ENCODE results near the gene DTNBP1.
A peak's percentile ranks its signal among the peaks of the same experiment; 100 is the strongest.

Gene DTNBP1, protein sequence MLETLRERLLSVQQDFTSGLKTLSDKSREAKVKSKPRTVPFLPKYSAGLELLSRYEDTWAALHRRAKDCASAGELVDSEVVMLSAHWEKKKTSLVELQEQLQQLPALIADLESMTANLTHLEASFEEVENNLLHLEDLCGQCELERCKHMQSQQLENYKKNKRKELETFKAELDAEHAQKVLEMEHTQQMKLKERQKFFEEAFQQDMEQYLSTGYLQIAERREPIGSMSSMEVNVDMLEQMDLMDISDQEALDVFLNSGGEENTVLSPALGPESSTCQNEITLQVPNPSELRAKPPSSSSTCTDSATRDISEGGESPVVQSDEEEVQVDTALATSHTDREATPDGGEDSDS

DNA sequence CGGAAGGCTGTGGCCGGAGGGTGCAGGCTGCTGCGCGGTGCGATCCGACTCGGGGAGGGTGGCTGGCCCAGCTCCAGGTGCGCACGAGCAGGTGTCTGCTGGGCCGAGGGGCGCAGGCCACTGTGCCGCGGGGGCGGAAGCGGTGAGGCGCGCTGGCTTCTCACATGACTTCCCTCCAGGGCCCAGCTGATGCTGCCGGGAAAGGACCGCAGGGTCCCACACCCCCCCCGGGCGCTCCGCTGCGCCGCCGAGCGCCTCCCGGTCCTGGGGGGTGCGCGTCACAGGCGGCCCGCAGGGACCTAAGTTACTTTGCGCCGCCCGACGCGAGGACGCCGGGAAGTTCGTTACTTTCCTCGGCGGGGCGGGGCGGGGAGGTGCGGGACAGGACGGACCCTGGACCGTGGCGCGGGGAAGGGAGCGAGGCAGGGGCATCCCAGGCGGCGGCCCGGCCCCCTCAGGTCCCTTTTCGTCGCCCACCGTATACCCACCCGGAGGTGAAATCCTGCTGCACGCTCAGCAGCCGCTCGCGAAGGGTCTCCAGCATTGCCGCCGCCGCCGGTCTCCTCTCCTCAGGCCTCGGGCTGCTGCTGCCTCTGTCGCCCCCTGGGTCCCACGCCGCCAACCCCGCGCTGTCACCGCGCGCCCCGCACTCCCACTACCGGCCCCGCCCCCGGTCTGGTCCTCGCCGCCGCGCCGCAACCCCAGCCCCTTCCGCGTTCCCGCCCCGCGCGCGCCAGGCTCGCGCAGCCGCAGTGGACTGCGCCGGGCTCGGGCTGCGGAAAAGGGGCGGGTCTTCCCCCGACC is at the start of gene DTNBP1:
Gene DTNBP1 (minus strand): TSS at position 703 of the 804 bp plus-strand sequence. CDS start 159 bp downstream, at position 544.
- FAIRE-seq (peak; percentile 72), DNase-seq (ENCODE audit: low spot score) (peak; percentile 95)

DNA sequence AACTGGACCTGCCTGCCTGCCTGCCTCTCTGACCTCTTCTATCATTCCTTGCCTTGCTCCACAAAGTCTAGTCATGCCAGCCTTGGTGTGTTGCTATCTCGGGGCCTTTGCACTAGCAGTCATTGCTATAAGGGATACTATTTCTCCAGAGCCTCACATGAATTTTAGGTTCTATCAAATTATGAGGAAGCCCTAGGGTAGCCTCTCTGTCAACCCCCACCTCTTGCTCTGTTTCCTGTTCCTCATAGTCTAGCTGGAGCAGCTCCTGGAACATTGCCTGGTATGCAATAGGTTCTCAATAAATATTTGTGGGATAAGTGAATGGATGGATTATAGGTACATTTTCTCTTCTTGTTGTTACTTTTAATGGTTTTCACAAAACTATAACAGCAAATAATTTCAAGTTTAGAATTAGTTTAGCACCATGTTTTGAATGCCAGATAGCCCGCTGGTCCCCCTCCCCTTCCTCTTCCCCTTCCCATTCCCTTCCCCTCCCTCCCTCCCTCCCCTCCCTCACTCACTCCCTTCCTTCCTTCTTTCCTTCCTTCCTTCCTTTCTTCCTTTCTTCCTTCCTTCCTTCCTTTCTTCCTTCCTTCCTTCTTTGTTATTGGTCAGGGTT is 46.9 kb upstream of the DTNBP1 start:
- no peak for DNase-seq (ENCODE audit: low spot score)
- FAIRE-seq: no peak

DNA sequence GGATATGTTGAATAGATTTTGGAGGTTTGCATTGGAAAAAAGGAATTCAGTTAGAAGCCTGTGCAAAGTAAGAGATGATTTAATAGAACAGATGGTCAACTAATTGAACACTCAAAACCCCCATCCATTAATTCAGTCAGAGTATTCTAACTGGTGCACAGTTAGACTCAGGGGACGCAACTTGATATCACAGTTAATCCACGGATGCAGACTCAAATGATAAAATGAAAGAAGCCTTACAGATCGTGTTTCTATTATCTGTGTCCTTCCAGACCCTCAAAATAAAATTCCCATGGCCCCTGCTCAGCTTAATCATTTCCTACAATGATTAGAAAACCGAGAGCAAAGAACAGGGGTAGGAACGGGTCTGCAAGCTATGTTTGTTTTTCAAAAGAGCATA is 45.4 kb upstream of the DTNBP1 start:
- DNase-seq (ENCODE audit: low spot score): no peak
- no peak for FAIRE-seq

DNA sequence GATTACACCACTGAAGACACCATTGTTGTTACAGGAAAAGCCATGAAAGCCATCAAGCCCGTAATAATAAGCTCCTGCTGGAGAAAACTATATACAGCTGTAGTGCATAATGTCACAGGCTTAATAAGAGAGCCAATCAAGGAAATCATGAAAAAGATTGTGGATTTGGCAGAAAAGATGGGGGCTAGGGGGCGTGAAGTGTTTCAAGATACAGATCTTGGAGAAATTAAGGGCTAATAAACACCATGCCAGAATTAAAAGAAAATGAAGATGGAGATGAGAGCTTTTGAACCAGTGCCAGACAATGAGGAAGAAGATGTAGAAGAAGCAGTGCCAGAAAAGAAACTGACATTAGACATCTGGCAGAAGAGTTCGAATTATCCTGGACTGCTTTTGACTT is 43.2 kb upstream of the DTNBP1 start:
- DNase-seq (ENCODE audit: low spot score) (no peak), FAIRE-seq (no peak)

DNA sequence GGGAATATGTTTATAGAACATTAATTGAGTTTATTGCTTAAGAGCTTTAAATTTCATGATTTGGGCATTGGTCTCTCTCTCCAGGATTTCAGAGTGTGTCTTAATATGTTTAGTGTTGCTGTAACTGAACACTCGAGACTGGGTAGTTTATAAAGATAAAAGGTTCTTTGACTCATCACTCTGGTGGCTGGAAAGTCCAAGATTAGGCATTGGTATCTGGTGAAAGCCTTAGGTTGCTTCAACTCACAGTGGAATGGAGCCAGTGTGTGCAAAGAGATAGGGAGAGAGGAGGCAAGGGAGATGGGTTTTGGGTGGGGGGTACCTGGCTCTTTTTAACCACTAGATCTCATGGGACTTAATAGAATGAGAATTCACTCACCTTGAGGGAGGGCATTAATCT is 35.6 kb upstream of the DTNBP1 start:
- FAIRE-seq (no peak), DNase-seq (ENCODE audit: low spot score) (no peak)

DNA sequence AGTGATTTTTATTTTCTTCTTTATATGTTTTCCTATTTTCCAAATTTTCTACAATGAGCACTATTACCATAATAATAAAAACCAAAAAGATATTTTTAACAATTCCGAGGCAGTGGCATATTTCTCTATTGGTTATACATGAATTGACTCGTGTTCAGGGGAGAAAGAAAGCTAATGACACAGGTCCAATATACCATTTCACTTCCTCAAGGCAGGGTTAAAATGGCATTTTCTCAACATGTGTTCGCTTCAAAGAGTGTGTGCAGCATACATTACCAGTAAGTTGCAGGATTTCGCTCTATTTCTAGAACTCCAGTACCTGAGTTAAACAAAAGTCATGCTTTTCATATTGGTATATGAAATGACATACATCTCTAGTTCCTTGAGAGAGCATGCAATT is 35.1 kb upstream of the DTNBP1 start:
- DNase-seq (ENCODE audit: low spot score) (no peak), FAIRE-seq (no peak)

DNA sequence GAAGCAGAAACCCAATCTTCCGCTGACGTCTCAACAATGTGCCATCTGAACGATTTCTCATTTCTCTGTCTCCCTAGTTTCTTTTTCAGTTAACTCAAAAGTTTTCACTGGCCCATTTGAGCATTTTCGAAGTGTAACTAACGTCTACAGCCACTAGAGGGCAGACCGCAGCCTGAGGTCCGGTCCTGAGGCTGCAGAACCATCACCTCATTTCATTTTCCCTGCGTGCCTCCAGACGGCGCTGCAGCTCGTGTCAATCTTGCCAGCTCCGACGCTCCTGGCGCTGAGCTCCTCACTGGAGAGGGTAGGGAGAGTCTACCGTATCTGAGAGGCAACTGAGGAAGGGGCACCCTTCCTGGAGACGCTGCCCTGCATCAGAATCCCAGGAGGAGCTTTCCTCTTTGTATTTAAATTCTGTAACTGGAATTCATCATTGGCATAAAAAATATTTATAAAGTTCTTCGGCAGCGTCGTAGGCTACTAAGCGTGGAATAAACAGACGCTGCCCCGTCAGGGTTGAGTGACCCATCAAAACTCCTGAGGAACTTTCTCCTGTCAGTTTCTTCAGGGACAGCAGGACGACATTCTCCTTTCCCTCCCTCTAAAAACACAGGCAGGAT is 28.5 kb upstream of the DTNBP1 start:
- FAIRE-seq: no peak
- peak; percentile 87 for DNase-seq (ENCODE audit: low spot score)

DNA sequence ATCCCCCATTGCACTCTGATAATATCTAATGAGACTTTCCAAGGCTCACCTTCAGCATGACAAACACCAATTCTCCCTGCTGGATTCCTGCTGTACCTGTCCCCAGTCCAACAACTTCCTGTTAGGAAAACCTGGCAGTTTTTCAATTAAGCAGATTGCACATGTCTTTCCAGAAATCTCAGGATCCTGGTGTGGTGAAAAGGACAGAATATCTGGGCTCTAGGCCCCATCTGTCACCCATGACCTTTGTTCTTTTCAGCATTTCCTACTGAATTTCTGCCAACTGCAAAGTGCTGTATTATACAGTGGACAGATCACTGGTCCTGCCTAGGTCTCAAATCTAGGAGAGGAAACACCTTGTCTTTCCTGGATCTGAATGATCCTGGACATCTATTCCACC is 27.7 kb upstream of the DTNBP1 start:
- FAIRE-seq (no peak), DNase-seq (ENCODE audit: low spot score) (no peak)

DNA sequence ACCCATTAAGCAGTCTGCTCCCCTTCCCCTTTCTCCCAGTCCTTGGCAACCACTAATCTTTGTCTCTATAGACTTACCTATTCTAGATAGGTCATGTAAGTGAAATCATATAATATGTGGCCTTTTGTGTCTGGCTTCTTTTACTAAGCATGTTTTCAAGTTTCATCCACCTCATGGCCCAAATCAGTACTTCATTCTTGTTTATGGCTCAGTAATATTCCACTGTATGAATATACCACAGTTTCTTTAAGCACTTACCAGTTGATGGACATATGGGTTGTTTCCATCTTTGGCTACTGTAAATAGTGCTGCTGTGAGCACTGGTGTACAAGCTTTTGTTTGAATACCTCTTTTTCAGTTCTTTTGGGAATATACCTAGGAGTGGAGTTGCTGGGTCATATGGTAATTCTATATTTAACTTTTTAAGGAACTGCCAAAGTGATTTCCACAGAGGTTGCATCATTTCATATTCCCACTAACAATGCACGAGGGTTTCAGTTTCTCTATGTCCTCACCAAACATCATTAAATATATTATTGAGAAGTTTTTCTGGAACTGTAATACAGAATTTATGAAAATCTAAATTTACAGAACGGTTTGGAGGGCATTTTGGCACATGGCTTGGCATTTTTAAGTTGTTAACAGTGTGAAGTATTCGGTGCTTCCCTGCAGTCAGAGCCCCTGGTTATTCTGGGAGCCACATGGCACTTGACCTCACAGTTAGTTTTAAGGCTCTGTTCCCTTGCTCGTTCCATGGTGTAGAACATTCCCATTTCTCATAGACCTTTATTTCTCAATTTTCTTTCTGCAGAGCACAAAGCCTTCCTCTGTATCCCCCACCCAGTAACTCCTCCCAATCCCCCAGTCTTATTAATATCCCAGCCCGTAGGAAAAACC is 27.0 kb upstream of the DTNBP1 start:
- FAIRE-seq: no peak
- no peak for DNase-seq (ENCODE audit: low spot score)

DNA sequence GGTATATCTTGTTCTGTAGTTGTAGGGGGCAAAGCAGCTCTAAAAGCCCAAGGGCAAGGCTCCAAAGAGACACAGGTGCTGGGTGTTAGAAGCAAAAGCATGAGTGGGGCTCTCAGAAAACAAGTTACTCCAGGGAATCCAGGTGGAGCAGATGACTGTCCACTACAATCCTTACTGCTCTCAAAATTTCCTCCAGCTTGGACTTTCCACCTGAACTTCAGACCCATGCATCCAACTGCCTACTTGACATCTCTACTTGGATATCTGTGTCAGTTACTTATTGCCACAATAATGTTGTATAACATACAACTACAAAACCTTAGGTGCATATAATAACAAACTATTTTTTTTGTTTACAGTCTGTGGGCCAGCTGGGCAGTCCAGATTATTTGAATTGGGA is 22.8 kb upstream of the DTNBP1 start:
- FAIRE-seq (no peak), DNase-seq (ENCODE audit: low spot score) (no peak)

DNA sequence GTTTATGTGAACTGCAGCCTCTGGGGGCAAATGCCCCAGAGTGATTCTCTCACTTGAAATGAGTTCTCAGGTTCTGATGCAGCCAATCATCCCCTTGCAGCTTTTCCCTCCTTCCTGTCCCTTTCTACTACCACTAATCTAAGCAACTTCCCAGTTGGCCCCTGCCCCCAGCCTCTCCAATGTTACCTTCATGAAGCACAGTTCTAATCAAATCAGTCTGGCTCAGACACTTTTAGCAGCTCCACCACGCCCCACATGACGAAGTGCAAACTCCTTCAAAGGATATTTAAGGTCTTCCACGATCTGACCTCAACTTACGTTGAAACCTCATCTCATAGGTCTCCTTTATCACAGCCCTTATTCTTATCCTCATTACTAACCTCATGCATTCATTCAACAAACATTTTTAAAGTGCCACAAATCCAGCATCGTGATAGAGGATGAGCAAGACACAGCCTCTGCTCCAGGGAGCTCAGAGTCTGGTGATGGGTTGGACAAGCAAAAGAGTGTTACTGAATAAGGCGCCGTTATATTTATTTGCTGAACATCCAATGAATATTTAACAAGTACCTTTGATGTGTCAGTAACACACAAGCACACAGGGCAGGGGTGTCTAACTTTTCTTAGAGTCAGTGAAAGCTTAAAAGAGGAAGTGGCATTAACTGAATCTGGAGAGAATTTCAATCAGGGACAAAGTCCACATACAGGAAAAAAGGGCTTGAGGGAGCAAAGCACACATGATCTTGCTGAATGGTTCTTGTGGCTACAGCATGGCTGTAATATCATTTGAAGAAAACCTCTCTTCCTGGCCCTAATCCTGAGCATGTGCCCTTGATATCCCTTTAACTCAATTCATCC is 20.4 kb upstream of the DTNBP1 start:
- no peak for FAIRE-seq
- no peak for DNase-seq (ENCODE audit: low spot score)

DNA sequence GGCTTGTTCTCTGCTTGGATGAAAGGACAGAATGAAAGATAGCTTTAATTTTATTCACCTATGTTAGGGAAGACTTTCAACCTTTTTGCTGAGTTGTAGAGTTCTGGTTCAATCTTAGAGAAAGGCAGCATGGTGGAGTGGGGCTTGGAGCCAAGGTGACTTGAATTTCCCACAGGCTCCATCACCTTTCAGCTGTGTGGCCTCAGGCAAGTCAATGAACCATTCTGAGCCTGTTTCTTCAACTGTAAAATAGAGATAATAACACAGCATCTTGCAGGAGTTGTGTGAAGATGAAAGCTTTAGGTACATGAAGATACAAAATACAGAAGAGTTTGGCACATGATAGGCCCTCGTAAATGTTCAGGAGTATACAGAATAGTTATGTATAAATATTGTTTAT is 19.1 kb upstream of the DTNBP1 start:
- DNase-seq (ENCODE audit: low spot score) (no peak), FAIRE-seq (no peak)

DNA sequence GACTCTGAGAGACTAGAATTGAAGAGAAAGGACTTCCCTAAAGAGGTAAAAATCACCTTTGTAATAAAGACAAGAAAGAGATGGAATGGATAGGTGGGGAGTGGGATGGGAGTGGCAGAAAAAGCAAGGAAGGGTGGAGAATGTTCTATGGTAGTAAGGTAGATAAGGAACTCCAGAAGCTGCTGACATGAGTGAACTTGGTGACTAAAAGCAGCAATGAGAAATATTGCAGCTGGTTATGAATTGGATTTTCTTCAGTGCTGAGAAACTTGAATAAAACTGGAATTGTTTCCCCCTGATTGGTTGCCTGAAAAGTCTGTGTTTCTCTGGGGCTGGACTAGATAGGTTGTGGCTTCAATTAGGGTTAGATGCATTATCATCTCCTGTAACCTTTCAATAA is 15.7 kb upstream of the DTNBP1 start:
- FAIRE-seq (no peak), DNase-seq (ENCODE audit: low spot score) (no peak)

DNA sequence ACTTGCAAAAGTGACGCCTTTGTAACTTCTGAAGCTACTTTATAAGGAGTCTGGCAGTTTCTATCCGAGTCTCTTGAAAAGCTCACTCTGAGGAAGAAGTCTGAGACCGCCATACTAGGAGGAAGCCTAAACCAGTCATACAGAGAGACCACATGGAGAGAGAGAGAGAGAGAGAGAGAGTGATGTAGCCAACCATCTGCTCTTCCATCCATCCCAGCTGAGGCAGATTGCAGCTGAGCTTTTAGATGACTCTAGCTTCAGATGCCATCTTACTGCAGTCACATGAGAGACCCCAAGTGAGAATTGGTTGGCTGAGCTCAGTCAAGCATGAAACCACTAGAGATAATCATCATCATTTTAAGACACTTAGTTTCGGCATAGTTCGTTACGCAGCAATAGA is 15.0 kb upstream of the DTNBP1 start:
- FAIRE-seq (no peak), DNase-seq (ENCODE audit: low spot score) (no peak)

DNA sequence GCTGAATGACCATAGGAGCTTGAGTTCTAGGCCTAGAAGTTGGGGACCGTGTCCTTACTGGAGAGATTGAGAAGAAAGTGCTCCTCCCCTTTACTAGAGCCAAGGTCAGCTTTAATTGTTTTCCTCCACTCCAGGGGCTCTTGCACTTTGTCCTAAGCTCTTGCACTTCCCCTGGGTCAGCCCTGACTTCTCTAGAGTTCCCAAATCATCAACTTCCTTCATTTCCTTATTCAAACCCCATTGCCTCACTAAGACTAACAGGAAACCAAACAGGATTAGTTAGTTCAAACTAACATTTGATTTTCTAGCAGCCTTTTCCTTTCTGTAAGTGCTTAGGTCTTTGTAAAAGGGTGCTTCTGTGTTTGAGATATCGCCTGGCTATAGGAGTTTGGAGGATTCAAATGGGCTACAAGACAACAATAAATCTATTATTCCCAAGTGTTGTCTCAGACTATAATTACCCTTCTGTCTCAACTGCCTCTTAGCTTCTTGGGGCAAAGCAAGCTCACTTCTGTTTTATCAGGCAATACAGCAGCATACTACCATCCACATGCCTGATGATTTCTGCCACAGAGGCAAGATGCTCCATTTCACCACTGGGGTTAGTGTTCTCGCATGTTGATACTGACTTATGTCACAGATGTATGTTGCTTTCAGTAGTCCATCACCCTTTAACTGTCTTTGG is 12.8 kb upstream of the DTNBP1 start:
- DNase-seq (ENCODE audit: low spot score): no peak

DNA sequence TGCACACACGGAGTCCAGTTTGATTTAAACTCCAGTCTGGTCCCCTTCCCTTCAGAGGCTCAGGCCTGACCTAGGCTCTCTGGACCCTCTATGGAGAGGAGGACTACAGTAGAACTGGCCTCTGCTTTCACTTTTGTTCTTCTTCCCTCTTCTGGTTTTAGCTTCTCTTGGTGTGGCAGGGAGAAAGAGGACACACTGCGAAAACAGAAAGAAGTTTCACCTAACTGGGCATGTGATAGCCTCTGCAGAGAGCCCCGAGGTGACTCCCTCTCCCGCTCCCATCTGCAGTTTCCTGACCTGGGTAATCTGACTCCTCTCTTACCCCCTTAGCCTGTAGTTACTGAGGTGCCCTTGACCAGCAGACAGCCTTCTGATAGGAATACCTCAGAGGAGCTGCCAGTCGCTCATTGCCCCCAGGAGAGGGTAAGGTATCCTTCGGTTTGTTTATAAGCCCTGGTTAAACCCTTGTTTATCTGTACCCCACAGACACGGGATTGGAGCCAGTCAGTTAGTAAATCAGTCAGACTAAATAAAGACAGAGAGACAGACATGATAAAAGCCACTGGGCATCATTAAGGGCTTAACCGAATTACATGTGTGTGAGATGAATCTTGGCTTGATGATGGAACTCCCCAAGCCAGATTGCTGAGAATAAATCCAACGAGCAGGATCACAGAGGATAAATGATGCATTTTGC is 12.0 kb upstream of the DTNBP1 start:
- FAIRE-seq: no peak
- DNase-seq (ENCODE audit: low spot score): no peak

More for the DNA sequence above, 12.8 kb upstream of the DTNBP1 start:
- no peak for FAIRE-seq

DNA sequence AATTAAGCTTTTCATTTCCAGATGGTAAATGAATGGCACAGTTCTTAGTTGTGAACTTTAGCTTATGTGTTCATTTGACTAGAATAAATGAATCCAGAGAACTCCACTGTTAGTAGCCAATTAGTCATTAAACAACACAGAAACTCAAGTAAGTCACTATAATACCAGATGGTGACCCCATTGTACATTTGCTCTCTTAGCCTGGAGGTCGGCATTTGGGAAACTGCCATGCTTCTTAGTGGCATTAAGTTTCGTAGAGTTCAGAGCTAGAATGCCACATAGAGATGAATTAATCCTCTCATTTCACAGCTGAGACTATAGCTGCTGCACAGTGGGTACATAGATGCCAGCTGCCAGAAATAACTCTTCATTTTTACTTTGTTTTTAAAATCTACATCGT is 10.8 kb upstream of the DTNBP1 start:
- FAIRE-seq: no peak

DNA sequence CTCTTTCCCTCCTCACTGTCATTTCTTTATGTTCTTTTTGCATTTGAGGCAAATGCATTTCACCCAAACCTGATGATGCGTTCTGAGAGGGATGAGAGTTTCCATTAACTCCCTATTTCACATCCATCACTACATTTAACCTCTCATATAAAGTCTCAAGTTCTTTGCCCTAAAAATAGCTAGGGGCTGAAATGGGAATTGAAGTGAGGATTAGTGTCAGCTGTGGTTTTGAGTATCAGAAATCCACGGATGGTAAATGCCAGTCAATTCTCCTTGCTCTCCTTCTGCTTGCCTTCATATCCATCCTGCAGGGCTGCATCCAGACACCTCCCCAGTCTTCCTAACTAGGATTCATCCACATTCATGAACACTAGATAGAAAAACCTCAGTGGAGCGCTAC is 10.0 kb upstream of the DTNBP1 start:
- DNase-seq (ENCODE audit: low spot score) (no peak), FAIRE-seq (no peak)

More for the DNA sequence above, 10.8 kb upstream of the DTNBP1 start:
- DNase-seq (ENCODE audit: low spot score): no peak

DNA sequence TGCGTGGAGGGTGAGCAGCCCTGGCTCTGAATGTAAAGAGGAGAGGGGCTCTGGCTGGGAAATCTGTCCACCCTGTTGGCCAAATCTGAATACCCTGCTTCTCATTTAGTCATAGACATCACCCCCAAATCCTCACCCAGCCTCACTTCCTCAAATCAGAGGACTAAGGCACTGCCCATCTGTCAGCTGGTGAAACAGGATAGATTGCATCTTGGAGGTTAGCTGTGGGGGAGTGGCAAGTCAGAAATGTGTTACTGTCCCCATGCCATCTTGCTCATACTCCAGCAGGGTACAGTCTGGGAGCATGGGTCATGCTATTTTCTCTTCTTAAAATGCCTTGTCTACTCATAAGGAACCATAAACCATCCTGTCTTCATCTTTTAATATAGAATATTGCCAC is 9.5 kb upstream of the DTNBP1 start:
- FAIRE-seq: no peak
- no peak for DNase-seq (ENCODE audit: low spot score)

Data from urothelium cell line (cell line).